T47D (cell line): ENCODE results near the gene SPATA17.
"Not testable (repeated sequence)": the region's sequence is repeated elsewhere in the genome, so short reads cannot be mapped to it uniquely, and the experiment has no call there.

Source experiments
- DNase-seq, 2 experiments: peaks; one replicate each; pipeline versions ENCODE4 v3.0.0 to v3.0.0-alpha.2; 2011 to 2012; ENCODE audit warnings: low read depth in 1 of 2, low spot score in 1 of 2
- JUND ChIP-seq: IDR thresholded peaks from 2 replicates; pipeline ENCODE4 v1.6.1; 2012; ENCODE audit warnings: low read depth
- in situ Hi-C: cut with HindIII; loops from 2 replicates; pipeline ENCODE4 v1.10.0; 2016; ENCODE audit warnings: low sequenced_read_pairs, low pct_unique_long_range_greater_than_20kb

The SPATA17 gene

GRCh38 chr1:217630711-217631591 is at the start of gene SPATA17, which contains the start of gene GPATCH2:
SPATA17 (plus strand) TSS chr1:217631344; CDS start chr1:217631379, 35 bp downstream.
GPATCH2 (minus strand) TSS chr1:217631090; CDS start chr1:217630971, 119 bp downstream.
- DNase-seq, result peak; percentile 88 to 95
- in situ Hi-C loops, result no loop called here
- no peak for TF ChIP-seq JUND

DNA sequence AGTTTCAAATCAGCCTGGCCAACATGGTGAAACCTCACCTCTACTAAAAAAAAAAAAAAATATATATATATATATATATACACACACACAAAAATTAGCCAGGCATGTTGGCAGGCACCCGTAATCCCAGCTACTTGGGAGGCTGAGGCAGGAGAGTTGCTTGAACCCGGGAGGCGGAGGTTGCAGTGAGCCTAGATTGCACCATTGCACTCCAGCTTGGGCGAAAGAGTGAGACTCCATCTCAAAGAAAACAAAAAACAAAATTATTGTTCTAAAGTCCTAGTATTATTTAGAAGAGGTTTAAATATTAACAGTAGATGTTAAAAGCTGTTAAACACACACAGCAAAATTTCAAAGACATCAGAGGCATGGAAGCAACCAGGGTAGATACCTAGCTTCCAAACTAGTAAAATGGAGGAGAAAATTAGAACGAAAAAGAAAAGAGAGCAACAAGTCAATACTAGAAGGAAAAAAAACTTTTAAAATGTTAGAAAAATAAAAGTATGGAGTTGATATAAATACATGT is 46.8 kb upstream of the SPATA17 start:
- in situ Hi-C loops, DNase-seq: not testable (repeated sequence)

GRCh38 chr1:217585577-217585976 is 45.6 kb upstream of the SPATA17 start:
- no peak for DNase-seq
- in situ Hi-C loops, result no loop called here
- no peak for TF ChIP-seq JUND

DNA sequence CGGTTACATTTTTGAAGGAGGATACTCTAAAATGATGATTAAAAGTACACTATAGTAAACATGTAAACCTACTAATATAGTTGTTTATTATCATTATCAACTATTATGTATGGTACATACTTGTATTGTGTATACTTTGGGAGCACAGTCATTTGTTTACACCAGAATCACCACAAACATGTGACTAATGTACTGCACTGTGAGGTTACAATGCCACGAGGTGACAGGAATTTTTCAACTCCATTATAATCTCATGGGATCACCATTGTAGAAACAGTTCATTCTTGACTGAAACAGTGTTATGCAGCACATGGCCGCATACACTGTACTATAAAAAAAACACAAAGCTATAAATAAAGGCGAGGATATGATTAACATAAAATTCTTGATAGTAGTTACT is 44.6 kb upstream of the SPATA17 start:
- TF ChIP-seq JUND, result no peak
- in situ Hi-C loops, result no loop called here
- no peak for DNase-seq

DNA sequence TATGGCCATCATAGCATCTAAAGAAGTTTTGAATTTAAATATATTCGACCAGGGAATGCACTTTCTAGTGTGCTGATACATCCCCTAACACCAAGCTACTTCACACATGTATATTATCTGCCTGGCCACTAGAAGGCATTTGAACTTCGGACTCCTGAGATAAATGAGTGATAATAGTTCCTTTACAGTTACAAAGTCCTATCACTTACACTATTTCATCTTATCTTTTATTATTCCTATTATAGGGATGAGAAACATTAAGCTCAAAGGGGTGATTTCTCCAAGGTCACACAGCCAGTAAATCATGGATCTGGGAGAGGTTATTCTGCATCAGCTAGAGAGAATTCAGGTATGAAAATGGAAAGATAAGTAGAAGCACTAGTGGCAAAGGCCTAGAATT is 40.5 kb upstream of the SPATA17 start:
- DNase-seq, result no peak
- TF ChIP-seq JUND, result no peak
- in situ Hi-C loops, result no loop called here

DNA sequence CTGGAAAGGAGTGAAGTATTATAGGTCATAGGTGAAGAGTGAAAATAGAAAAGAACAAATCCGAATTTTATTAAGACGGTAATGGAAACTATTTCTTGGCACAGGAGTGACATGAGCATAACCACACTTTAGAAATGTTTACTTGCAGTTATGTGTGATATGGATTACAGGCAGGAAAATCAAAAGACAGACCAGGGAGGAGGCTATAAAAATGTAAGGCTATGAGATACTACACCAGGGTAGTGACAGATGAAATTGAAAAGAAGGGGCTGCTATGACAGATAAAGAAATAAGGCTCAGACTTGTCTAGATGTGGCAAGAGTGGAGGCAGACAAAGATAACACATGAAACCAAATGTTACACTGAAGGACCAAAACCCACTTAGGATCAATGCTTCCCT is 32.0 kb upstream of the SPATA17 start:
- in situ Hi-C loops, result no loop called here
- DNase-seq, result no peak
- no peak for TF ChIP-seq JUND

DNA sequence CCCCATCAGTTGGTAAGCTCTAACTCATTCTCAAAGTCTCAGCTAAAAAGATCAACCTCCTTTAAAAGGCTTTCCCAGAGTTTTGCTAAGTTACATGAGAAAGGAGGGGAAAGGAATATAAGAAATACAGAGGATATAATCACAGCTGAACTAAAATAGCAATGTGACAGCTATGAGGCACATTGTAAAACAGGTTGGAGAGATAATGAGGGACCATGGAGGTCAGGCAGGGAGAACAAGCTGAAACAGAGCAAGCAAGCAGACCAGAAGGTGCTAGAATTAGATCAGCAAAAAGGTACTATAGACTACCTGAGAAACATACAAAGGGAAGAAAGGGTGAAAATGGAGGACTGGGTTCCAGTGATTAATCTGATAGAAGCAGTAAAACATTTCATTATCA is 28.8 kb upstream of the SPATA17 start:
- no peak for DNase-seq
- TF ChIP-seq JUND, result no peak
- in situ Hi-C loops, result no loop called here

- in situ Hi-C loops, result no loop called here
- TF ChIP-seq JUND, result no peak; the same call in 1 of the 2 replicates
Observed at GRCh38 chr1:217605390-217605789, 25.8 kb upstream of the SPATA17 start.

GRCh38 chr1:217614200-217614712 is 16.9 kb upstream of the SPATA17 start:
- no peak for TF ChIP-seq JUND
- in situ Hi-C loops, result no loop called here
- no peak for DNase-seq

More at GRCh38 chr1:217605390-217605789, 25.8 kb upstream of the SPATA17 start:
- DNase-seq, result no peak

GRCh38 chr1:217617126-217617525 is 14.0 kb upstream of the SPATA17 start:
- in situ Hi-C loops, result no loop called here
- no peak for DNase-seq
- TF ChIP-seq JUND, result no peak

DNA sequence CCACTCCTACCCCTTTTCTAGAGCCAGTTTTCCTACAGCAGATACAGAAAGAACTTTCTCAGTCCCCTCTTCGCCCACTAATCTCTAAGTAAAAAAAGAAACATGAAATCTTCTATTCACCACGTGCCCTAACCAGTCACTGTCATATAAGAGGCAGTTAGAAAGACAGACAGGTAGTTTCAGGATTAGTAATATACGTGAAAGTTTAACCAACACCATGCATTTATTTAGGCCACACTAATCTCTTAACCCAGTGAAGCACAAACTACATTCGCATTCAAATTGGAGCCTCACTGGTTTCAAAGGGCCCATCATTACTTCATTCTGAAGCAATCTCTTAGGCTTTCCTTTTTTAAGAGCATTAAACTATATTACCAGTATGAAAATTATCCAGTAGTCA is 10.3 kb upstream of the SPATA17 start:
- no peak for TF ChIP-seq JUND
- no peak for DNase-seq
- in situ Hi-C loops, result no loop called here

GRCh38 chr1:217622042-217622441 is 9.1 kb upstream of the SPATA17 start:
- TF ChIP-seq JUND, result no peak
- DNase-seq, result no peak
- in situ Hi-C loops, result no loop called here

GRCh38 chr1:217626321-217626720 is 4.8 kb upstream of the SPATA17 start:
- no peak for DNase-seq
- in situ Hi-C loops, result no loop called here
- no peak for TF ChIP-seq JUND
